ENCODE results near the gene APCDD1L. TPM values are rescaled to one million over a fixed set of nuclear protein-coding genes. Genes with fewer than 3 reads are reported as not detected.
"Not testable (repeated sequence)": the region's sequence is repeated elsewhere in the genome, so short reads cannot be mapped to it uniquely, and the experiment has no call there.

The APCDD1L gene
- total RNA-seq, 4 donors from 2014 or later, result not detected

DNA sequence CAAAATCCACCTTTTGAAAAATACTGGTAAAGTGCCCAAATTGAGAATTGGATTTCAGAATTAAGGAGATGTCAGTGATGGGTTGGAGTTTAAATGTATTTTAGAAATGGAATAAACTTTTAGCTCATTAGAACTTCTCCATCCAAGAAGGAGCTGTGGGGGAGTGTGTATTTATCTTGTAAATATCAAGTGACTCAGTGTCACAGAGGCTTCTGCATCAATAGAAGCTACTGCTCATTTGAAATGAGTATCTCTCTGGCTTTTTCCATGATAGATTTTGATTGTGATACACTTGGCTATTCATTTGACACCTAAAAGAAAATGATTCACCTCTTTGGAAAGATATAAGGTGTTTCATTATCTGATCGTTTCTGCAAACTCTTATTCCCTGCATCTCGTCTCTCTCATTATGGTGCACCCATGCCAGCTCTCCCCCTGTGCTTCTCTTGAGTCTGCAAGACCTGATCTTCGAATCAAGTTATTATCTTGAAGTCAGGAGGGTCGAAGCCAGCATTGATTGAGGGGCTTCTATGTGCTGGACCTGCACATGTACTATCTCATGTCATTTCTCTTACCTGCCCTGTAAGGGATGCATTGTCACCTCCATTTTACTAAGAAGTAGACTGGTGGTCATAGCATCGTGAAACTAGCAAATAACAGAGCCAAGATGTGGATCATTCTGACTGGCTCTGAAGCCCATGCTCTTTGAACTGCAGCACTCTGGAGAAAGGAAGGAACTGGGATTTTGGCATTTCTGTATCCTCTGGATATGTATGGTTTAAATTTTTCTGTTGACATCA lies 96.0 kb downstream of the APCDD1L start:
- no peak for DNase-seq
- TF ChIP-seq POLR2A (IDR thresholded peaks at IDR 0.05), result no peak
- TF ChIP-seq, protein P1, sequence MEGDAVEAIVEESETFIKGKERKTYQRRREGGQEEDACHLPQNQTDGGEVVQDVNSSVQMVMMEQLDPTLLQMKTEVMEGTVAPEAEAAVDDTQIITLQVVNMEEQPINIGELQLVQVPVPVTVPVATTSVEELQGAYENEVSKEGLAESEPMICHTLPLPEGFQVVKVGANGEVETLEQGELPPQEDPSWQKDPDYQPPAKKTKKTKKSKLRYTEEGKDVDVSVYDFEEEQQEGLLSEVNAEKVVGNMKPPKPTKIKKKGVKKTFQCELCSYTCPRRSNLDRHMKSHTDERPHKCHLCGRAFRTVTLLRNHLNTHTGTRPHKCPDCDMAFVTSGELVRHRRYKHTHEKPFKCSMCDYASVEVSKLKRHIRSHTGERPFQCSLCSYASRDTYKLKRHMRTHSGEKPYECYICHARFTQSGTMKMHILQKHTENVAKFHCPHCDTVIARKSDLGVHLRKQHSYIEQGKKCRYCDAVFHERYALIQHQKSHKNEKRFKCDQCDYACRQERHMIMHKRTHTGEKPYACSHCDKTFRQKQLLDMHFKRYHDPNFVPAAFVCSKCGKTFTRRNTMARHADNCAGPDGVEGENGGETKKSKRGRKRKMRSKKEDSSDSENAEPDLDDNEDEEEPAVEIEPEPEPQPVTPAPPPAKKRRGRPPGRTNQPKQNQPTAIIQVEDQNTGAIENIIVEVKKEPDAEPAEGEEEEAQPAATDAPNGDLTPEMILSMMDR (IDR thresholded peaks at IDR 0.05), result no peak
- Histone ChIP-seq H3K4me3 (no peak overlapping the region), H3K36me3 (peaks cover 0 to 32% (median 0%) of the 10 kb centered on the region in 3 donors), H3K9me3 (no peaks in the 10 kb centered on the region), H3K27ac (no peak overlapping the region), H3K27me3 (no peaks in the 10 kb centered on the region), H3K4me1 (no peaks in the 10 kb centered on the region)

DNA sequence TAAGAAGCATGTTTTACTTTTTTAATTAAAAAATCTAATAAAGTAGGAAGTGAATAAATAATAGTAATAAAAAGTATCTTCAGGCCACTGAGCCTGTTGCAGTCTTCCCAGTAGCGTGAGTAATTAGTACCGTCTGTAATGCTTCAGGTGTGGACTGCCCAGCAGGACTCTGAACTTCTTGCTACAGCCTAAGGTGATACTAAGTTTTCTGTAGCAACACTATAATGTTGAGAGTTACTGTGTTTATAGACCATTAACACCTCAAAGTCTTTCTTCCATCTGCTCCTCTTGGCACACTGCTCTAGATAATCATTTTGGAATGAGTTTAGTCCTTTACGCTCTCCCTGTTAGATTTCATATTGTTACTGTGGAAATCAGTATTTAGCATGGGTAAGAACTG lies 97.8 kb downstream of the APCDD1L start:
- Histone ChIP-seq H3K4me3 (no peak overlapping the region), H3K27me3 (no peaks in the 10 kb centered on the region), H3K27ac (no peak overlapping the region), H3K4me1 (no peaks in the 10 kb centered on the region), H3K9me3 (no peaks in the 10 kb centered on the region), H3K36me3 (peaks cover 0 to 32% (median 0%) of the 10 kb centered on the region in 3 donors)
- TF ChIP-seq, protein P1 (IDR thresholded peaks at IDR 0.05), result no peak
- no peak for TF ChIP-seq POLR2A (IDR thresholded peaks at IDR 0.05)
- DNase-seq, result no peak

DNA sequence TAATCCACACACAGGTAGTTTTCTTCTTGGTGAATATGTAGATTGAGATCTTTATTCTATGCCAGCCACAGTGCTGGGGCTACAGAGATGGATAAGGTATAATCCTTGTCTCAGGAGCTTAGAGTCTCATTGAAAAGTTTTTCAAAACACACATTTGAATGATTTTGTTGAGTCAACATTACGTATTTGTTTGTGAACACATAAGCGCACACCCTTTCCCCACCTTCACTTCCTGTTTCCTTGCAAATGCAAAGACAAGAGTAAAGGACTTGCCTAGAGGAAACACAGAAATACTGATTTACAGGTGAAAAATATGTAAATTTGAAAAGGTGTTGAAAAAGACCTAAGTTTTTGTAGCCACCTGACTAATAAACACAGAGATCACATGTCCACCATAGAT lies 98.4 kb downstream of the APCDD1L start:
- no peaks in the 10 kb centered on the region for H3K4me1 ChIP-seq
- DNase-seq, result no peak
- H3K36me3 ChIP-seq, result peaks cover 0 to 32% (median 0%) of the 10 kb centered on the region in 3 donors
- no peak overlapping the region for H3K4me3 ChIP-seq
- H3K27ac ChIP-seq, result no peak overlapping the region
- TF ChIP-seq POLR2A (IDR thresholded peaks at IDR 0.05), result no peak
- TF ChIP-seq, protein P1 (IDR thresholded peaks at IDR 0.05), result no peak
- no peaks in the 10 kb centered on the region for H3K9me3 ChIP-seq
- H3K27me3 ChIP-seq, result no peaks in the 10 kb centered on the region

DNA sequence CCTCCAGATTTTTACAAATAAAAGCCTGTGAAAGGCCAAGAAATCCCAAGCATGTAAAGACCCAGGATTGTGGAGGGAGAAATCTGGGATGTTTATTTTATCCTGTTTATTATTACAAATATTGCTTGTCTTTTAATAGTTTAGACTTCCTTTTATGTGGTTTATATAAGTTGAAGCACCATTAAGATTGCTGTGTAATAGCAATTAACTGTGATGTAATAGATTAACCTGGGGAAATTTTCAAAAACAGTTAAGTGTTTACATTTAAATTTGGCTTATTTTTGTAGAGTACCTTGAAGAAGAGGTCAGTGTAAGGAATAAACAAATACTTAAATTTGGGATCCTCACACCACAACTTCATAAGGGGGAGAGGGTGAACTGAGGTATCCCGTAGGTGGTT lies 99.1 kb downstream of the APCDD1L start:
- Histone ChIP-seq H3K36me3 (peaks cover 0 to 26% (median 0%) of the 10 kb centered on the region in 3 donors), H3K27ac (no peak overlapping the region)
- TF ChIP-seq POLR2A (IDR thresholded peaks at IDR 0.05), result no peak
- TF ChIP-seq, protein P1 (IDR thresholded peaks at IDR 0.05), result no peak

DNA sequence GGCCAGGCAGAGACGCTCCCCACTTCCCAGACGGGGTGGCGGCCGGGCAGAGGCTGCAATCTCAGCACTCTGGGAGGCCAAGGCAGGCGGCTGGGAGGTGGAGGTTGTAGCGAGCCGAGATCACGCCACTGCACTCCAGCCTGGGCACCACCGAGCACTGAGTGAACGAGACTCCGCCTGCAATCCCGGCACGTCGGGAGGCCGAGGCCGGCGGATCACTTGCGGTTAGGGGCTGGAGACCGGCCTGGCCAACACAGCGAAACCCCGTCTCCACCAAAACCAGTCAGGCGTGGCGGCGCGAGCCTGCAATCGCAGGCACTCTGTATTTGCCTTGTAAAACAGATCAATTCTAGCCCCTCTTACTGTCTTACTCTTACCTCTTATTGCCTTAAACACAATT lies 100.4 kb downstream of the APCDD1L start:
- H3K9me3 ChIP-seq, H3K27ac ChIP-seq, H3K4me1 ChIP-seq, H3K27me3 ChIP-seq, DNase-seq, H3K4me3 ChIP-seq: not testable (repeated sequence)
- H3K36me3 ChIP-seq, result peaks cover 0 to 13% (median 0%) of the 10 kb centered on the region in 3 donors

More for the DNA sequence above, 99.1 kb downstream of the APCDD1L start:
- Histone ChIP-seq H3K27me3 (no peaks in the 10 kb centered on the region), H3K9me3 (no peaks in the 10 kb centered on the region), H3K4me1 (no peaks in the 10 kb centered on the region), H3K4me3 (no peak overlapping the region)
- no peak for DNase-seq

DNA sequence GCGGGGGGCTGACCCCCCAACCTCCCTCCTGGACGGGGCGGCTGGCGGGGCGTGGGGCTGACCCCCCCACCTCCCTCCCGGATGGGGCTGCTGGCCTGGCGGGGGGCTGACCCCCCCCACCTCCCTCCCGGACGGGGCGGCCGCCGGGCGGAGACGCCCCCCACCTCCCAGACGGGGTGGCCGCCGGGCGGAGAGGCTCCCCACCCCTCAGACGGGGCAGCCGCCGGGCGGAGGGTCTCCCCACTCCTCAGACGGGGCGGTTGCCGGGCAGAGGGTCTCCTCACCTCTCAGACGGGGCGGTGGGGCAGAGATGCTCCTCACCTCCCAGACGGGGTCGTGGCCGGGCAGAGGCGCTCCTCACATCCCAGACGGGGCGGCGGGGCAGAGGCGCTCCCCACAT lies 101.0 kb downstream of the APCDD1L start:
- not testable (repeated sequence) for H3K9me3 ChIP-seq, H3K27me3 ChIP-seq, H3K27ac ChIP-seq, H3K4me3 ChIP-seq, DNase-seq, H3K4me1 ChIP-seq, H3K36me3 ChIP-seq

Other genes with a start within 250 kb of the APCDD1L start
- gene RAB22A, start 205.7 kb downstream of the APCDD1L start, total RNA-seq, result 10 to 100 TPM; 12.4 to 29.4 (median 19.2) TPM
- 10 to 100 TPM; 24.6 to 30.8 (median 29.4) TPM for gene VAPB, start 126.2 kb downstream of the APCDD1L start, total RNA-seq
- 100 to 1,000 TPM in 1 of 4 donors, 10 to 100 TPM in 3; 58.0 to 262 (median 84.0) TPM for gene STX16, start 135.9 kb upstream of the APCDD1L start, total RNA-seq
- 10 to 100 TPM; 36.3 to 80.4 (median 63.0) TPM for gene NPEPL1, start 177.4 kb upstream of the APCDD1L start, total RNA-seq

All from Peyer's patch (tissue), 4 donors.